ENCODE measurements around the gene C10orf53.
"Not testable (repeated sequence)": the region's sequence is repeated elsewhere in the genome, so short reads cannot be mapped to it uniquely, and the experiment has no call there.

The C10orf53 gene

GRCh38 chr10:49688261-49688846, 8.9 kb downstream of the C10orf53 start:
- no peak for DNase-seq

- DNase-seq: no peak
Observed at GRCh38 chr10:49688920-49689319, 9.5 kb downstream of the C10orf53 start.

- DNase-seq: no peak
Observed at GRCh38 chr10:49689882-49690510, 10.5 kb downstream of the C10orf53 start.

- DNase-seq: no peak
Observed at GRCh38 chr10:49690698-49691356, 11.4 kb downstream of the C10orf53 start.

- DNase-seq: no peak
Observed at GRCh38 chr10:49691588-49691987, 12.1 kb downstream of the C10orf53 start.

GRCh38 chr10:49694466-49694865, 15.0 kb downstream of the C10orf53 start:
- DNase-seq: no peak

GRCh38 chr10:49696311-49696710, 16.9 kb downstream of the C10orf53 start:
- no peak for DNase-seq

- no peak for DNase-seq
Observed at GRCh38 chr10:49698679-49699078, 19.2 kb downstream of the C10orf53 start.

- DNase-seq: no peak
Observed at GRCh38 chr10:49700211-49700610, 20.8 kb downstream of the C10orf53 start.

- DNase-seq: no peak
Observed at GRCh38 chr10:49700997-49701396, 21.5 kb downstream of the C10orf53 start.

- DNase-seq: no peak
Observed at GRCh38 chr10:49707585-49707984, 28.1 kb downstream of the C10orf53 start.

- DNase-seq: no peak
Observed at GRCh38 chr10:49709934-49710333, 30.5 kb downstream of the C10orf53 start.

- DNase-seq: no peak
Observed at GRCh38 chr10:49710966-49711365, 31.5 kb downstream of the C10orf53 start.

- DNase-seq: no peak
Observed at GRCh38 chr10:49711481-49711880, 32.0 kb downstream of the C10orf53 start.

- no peak for DNase-seq
Observed at GRCh38 chr10:49713266-49713665, 33.8 kb downstream of the C10orf53 start.

GRCh38 chr10:49715157-49715556, 35.7 kb downstream of the C10orf53 start:
- DNase-seq: not testable (repeated sequence)

GRCh38 chr10:49726593-49726992, 47.1 kb downstream of the C10orf53 start:
- no peak for DNase-seq

GRCh38 chr10:49733866-49734265, 54.4 kb downstream of the C10orf53 start:
- DNase-seq: no peak

GRCh38 chr10:49734676-49735075, 55.2 kb downstream of the C10orf53 start:
- no peak for DNase-seq

GRCh38 chr10:49735161-49735560, 55.7 kb downstream of the C10orf53 start:
- DNase-seq: no peak

GRCh38 chr10:49735848-49736563, 56.6 kb downstream of the C10orf53 start:
- DNase-seq: no peak

- DNase-seq: no peak
Observed at GRCh38 chr10:49736564-49737113, 57.2 kb downstream of the C10orf53 start.

Measured in amygdala (tissue), 56 donors.